Non-pigmented ciliary epithelial cell (primary cell): ENCODE measurements around the gene POLR3H.

Experiments
- DNase-seq: peaks from one replicate; pipeline ENCODE4 v3.0.0-alpha.2; 2010; ENCODE audit warnings: low read depth

POLR3H gene

DNA sequence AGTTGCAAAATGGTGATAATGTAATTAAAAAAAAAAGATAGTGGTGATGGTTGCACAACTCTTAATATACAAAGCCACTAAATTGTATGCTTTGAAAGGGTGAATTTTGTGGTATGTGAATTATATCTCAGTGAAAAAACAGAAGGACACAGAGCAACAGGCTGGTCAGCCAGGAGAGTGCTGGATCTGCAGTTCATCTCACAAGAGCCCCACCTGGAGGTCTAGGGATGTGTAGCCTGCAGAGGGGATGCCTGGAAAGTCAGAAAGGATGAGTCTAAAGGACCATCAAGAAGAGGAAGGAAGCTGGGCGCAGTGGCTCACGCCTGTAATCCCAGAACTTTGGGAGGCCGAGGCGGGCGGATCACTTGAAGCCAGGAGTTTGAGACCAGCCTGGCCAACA lies 9.0 kb downstream of the POLR3H start:
- DNase-seq = no peak

GRCh38 chr22:41534219-41534618 lies 10.1 kb downstream of the POLR3H start:
- no peak for DNase-seq

DNA sequence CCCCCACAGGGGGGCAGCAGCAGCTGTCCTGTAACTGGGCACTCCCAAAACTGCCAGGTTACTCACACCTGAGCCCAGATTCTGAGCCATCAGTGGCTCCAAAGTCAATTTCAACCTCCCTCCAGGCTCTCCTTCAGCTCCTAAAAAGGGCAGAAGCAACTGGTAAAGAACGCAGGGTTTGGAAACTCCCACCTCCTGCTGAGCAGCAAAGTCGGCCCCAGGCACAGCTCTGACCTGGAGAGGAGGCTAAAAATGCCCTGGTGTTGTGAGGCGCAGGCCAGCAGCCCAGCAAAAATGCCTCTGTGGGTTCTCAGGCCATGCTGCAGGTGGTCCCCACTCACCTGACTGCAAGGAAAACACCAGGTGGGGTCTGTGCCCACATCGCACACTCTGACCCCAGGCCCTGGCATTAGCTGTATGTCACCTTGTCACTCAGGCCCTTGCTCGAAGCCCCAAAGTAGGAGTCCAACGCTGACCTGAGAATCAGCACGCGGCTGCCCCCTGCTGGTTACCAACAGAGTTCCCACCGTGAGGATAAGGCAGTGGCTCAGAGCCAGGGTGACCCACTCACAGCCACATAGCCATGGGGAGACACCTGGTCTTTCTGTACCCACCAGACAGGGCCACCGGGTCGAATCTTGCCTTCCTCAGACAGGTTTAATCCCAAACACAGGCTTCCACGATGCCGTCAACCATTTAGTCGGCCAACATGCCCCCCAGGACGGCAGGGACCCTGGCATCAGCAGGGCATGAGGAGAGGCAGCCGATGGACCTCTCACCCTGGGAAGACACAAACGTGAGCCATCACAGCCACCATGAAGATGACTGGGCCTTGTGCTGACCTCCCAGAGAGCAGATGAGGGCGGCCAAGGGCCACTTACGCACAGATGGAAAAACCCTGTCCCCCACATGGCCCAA lies 11.1 kb downstream of the POLR3H start:
- no peak for DNase-seq

DNA sequence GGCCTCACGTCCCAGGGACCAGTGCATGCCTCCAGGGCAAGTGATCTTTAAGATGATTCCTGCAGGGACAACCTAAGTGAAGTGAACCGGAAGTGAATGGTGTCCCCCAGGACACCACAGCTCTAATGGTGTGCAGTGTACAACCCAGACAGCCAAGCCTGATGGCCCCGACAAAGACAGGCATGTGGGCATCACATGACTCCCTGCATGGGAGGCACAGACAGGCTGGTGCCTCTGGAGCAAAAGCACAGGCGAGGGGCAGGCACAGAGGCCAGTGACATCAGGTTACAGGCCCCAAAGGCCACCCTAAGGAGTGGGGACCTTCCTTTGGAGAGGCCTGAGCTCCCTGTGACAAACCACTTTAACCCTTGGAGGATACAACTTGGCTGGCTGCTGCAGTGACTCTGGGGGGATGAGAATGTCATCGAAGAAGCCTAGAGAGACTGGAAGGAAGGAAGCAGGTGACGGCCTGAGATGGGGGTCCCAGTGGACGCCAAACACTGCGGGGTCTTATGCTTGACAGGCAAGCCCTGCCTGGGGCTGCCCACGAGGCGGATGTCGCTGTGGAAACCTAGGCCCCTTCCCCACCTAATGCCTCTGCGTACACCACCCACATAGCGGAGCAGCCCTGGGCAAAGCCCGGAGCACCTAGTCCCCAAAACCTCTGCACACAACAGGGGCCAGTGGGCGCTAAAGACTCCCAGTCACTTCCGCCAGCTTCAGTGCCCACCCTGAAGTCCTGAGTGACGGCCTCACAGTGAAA lies 12.4 kb downstream of the POLR3H start:
- DNase-seq = no peak

- DNase-seq = no peak
Observed at GRCh38 chr22:41530890-41531714, 13.2 kb downstream of the POLR3H start.

DNA sequence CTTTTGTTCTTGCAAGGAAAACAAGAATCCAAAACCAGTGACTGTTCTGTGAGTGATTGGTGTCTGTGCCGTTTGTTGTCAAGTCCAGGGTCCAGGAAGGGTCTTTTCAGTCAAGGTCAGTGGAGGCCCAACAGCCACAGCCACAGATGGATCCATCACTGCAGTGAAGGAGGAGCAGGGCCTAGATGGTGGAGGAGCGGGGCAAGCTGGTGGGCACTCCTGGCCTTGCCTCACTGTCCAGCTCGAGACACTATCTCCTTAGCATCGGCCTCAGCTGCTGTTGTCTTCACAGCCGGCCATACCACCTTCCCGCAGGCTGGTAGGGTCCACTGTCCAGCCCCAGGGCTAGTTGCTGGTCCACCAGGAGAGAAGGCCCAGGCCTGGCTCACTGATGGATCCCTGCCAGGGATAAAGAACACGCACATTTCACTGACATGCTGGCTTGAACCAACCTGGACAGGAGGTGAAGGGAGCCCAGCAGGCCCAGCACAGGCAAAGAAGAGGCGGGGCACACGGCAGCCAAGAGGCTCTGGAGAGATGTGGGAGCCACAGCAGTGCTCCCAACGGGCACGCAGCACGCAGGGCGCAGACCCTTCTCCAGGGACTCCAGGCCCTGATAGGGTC lies 15.2 kb downstream of the POLR3H start:
- no peak for DNase-seq

GRCh38 chr22:41528132-41528766 lies 16.0 kb downstream of the POLR3H start:
- DNase-seq = no peak

- no peak for DNase-seq
Observed at GRCh38 chr22:41526830-41527799, 17.2 kb downstream of the POLR3H start.

DNA sequence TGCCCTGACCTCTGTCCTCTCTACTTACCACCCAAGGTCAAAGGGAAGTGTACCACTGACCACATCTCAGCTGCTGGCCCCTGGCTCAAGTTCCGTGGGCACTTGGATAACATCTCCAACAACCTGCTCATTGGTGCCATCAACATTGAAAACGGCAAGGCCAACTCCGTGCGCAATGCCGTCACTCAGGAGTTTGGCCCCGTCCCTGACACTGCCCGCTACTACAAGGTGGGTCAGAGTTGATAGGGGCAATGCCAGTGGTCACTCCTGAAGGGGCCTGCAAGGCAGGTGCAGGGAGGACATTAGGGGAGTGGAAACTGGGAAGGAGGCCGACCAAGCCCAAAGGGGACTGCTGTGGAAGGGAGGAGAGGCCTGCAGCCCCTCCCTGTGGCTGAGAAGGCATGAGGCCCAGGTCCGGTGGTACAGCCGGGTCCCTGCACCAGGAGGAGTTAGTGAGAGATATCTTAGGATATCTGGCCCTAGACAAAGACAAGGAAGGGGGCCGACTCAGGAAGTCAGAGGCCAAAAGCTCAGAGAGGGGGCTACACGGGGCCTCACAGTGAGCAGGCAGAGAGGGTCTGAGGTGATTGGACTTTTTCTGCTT lies 17.9 kb downstream of the POLR3H start:
- DNase-seq = no peak

GRCh38 chr22:41525450-41526225 lies 18.6 kb downstream of the POLR3H start:
- no peak for DNase-seq

DNA sequence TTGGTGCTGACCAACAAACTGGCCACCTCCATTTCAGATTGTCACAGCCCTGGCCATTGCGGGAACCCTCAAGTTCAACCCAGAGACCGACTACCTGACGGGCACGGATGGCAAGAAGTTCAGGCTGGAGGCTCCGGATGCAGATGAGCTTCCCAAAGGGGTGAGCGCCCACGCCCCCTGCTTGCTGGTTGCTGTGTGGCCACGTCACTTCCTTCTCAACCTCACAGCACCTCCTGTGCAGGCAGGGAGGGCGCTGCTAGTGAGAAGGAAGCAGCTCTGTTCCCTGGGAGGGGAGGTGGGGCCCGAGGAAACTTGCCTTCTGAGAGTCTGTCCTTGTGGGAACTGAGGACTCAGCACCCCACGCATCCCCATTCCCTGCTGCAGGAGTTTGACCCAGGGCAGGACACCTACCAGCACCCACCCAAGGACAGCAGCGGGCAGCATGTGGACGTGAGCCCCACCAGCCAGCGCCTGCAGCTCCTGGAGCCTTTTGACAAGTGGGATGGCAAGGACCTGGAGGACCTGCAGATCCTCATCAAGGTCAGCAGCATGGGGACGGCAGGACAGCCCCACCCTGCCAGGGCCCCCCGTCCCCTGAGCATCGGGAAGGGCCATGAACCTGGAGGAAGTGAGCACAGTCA lies 19.3 kb downstream of the POLR3H start:
- no peak for DNase-seq

GRCh38 chr22:41524251-41524661 lies 20.0 kb downstream of the POLR3H start:
- DNase-seq = no peak

DNA sequence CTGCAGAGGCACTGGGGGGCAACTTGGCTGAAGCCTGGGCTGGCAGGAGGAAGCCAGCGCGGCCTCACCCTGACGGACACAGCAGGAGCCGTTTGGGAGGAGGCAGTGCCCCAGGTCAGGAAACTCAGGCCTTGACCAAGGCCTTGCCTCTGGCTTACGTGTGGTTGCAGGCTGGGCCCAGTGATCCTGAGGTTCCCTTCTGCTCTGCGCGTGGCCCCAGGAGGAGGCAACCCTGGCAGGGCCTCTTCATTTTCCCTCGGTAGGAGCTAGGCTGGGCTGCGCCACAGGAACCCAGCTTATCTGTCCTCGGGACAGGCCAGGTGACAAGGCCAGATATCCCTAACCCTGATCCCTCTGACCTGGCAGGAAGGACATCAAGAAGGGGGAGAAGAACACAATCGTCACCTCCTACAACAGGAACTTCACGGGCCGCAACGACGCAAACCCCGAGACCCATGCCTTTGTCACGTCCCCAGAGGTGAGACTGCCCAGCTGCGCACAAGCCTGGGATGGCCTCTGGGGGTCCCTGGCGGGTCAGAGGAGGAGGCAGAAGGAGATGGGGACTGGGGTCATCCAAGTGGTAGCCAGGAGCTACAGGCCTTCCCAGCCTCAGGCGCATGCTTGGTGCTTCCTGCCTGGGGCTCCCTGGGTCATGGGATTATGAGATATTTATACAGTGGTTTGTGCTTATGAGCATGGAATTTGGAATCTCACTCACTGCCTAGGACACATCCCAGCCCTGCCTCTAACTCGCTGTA lies 20.6 kb downstream of the POLR3H start:
- peak; percentile 40 for DNase-seq

- DNase-seq = no peak
Observed at GRCh38 chr22:41522813-41523212, 21.5 kb downstream of the POLR3H start.

DNA sequence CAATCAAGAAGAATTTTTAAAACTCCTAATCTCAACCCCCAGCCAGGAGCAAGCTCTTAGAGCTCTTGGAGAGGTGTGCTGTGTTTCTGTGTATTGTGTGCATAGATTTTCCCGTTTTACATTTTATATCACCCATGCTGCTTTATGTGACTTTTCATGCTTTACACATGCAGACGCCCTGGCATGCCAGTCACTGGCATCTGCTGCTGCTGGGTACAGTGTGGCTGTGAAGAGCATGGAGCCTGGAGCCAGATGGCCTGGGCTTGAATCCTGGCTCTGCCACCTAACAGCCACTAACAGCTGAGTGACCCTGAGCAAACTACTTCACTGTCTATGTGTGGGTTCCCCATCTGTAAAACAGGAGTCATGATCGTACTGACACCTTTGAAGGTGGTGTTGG lies 23.1 kb downstream of the POLR3H start:
- no peak for DNase-seq

- DNase-seq = no peak
Observed at GRCh38 chr22:41518048-41518347, 26.3 kb downstream of the POLR3H start.

- no peak for DNase-seq
Observed at GRCh38 chr22:41517172-41518047, 26.9 kb downstream of the POLR3H start.
